MCF 10A (cell line): ENCODE data around the gene SYNE1. TPM values are rescaled to one million over a fixed set of nuclear protein-coding genes. Genes with fewer than 3 reads are reported as not detected.

Experiments used
- BruUV-seq: library from RNA; stranded (reverse); fragments of 400-500 nt; replicated peaks from 2 replicates; lab custom pipeline; 2021; lab: Mats Ljungman, UMichigan
- CTCF ChIA-PET: fragments of 300-600 bp; sonication (Branson Sonifier 250); formaldehyde crosslinking; extraction: SDS; loops from one replicate; lab custom pipeline; 2021; ENCODE audit warnings: antibody characterized with exemption, inconsistent platforms; lab: Yijun Ruan, JAX
- POLR2A ChIA-PET: fragments of 300-600, 350-650 bp; sonication (Branson Sonifier 250); formaldehyde crosslinking; extraction: SDS; loops from one replicate; lab custom pipeline; 2020; ENCODE audit warnings: antibody characterized with exemption, inconsistent platforms; lab: Yijun Ruan, JAX
- DNase-seq: peaks from one replicate; pipeline ENCODE4 v3.0.0-alpha.2; 2018; ENCODE audit not compliant: unreplicated experiment
- H3K27ac Mint-ChIP-seq: one replicate; pipeline ENCODE4 v1.8.0; 2022; ENCODE audit warnings: mild to moderate bottlenecking, low read depth, mixed read lengths; ENCODE audit not compliant: unreplicated experiment
- H3K27me3 Mint-ChIP-seq: one replicate; pipeline ENCODE4 v1.8.0; 2022; ENCODE audit warnings: mixed read lengths; ENCODE audit not compliant: insufficient read depth, unreplicated experiment
- H3K36me3 Mint-ChIP-seq: one replicate; pipeline ENCODE4 v1.8.0; 2022; ENCODE audit warnings: mild to moderate bottlenecking, moderate library complexity, mixed read lengths; ENCODE audit not compliant: insufficient read depth, unreplicated experiment
- H3K4me1 Mint-ChIP-seq: one replicate; pipeline ENCODE4 v1.8.0; 2022; ENCODE audit warnings: mixed read lengths; ENCODE audit not compliant: insufficient read depth, unreplicated experiment
- H3K4me3 Mint-ChIP-seq: one replicate; pipeline ENCODE4 v1.8.0; 2022; ENCODE audit warnings: mild to moderate bottlenecking, moderate library complexity, mixed read lengths; ENCODE audit not compliant: unreplicated experiment
- H3K9me3 Mint-ChIP-seq: one replicate; pipeline ENCODE4 v1.8.0; 2022; ENCODE audit warnings: mixed read lengths; ENCODE audit not compliant: unreplicated experiment
- CTCF ChIP-seq: fragments of 200-600 bp; IDR thresholded peaks from one replicate; pipeline ENCODE4 v1.8.0; 2022; ENCODE audit warnings: antibody characterized with exemption, mild to moderate bottlenecking; ENCODE audit not compliant: unreplicated experiment
- intact Hi-C: fragments of 100-400 bp; cut with micrococcal nuclease; formaldehyde crosslinking; loops from 2 replicates; pipeline ENCODE4 v1.14.1; 2022
- total RNA-seq: library from RNA; stranded (reverse); gene quantifications from 2 replicates; pipeline ENCODE4 v1.2.3, GENCODE V29; 2022

Gene SYNE1
- total RNA-seq, 1 experiment from 2014 or later = 25.4 TPM

GRCh38 chr6:152575161-152575560, 62.0 kb downstream of the SYNE1 start:
- DNase-seq = peak; percentile 8
- H3K4me1 Mint-ChIP-seq = peaks cover 50% of the 10 kb centered on the region
- intact Hi-C loops = no loop called here
- POLR2A ChIA-PET = interaction anchor here (0.6 to 3.2 kb wide), 21 partner anchors 10 to 1124 kb away, joined by 3 to 19 read pairs (median 4); partner anchors contain the start of gene FBXO5
- peak overlapping the region; percentile 36 for H3K4me3 Mint-ChIP-seq
- H3K27me3 Mint-ChIP-seq = no peaks in the 10 kb centered on the region
- H3K36me3 Mint-ChIP-seq = no peaks in the 10 kb centered on the region
- H3K9me3 Mint-ChIP-seq = peaks cover 7% of the 10 kb centered on the region
- no peak for TF ChIP-seq CTCF
- CTCF ChIA-PET = interaction anchor here (0.7 to 2.7 kb wide), 10 partner anchors 8 to 125 kb away, joined by 3 to 20 read pairs (median 4); no protein-coding TSS in a partner anchor
- H3K27ac Mint-ChIP-seq = peak overlapping the region; percentile 94
- BruUV-seq = no TSS peak

DNA sequence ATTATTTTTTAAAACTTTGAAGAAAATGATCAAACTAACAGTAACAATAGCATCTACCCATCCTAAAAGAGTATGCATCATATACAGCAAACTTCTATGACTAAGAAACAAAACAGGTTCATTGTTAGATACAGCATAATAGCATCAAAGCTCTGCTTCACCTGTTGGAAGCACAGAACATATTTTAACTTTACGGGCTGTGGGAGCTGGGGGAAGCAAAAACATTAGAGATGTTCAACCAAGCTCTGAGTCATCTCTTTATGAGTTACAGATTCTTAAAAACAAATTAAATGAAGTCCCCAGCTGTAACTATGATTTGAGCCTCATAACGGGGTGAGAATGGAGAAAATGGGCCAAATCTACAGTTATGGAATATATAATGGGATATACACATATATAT, 63.4 kb downstream of the SYNE1 start:
- Mint-ChIP-seq H3K36me3 (no peaks in the 10 kb centered on the region), H3K4me1 (peaks cover 50% of the 10 kb centered on the region), H3K4me3 (no peak overlapping the region), H3K9me3 (no peaks in the 10 kb centered on the region), H3K27ac (peak overlapping the region; percentile 94), H3K27me3 (no peaks in the 10 kb centered on the region)
- CTCF ChIA-PET = interaction anchor here (1.0 to 2.7 kb wide), 3 partner anchors 20 to 69 kb away, joined by 3 to 20 read pairs (median 18); no protein-coding TSS in a partner anchor
- peak; percentile 9 for DNase-seq
- no peak for TF ChIP-seq CTCF
- no TSS peak for BruUV-seq
- intact Hi-C loops = no loop called here
- POLR2A ChIA-PET = interaction anchor here (1.3 to 3.2 kb wide), 2 partner anchors 8 to 16 kb away, joined by 4 to 19 read pairs; no protein-coding TSS in a partner anchor

DNA sequence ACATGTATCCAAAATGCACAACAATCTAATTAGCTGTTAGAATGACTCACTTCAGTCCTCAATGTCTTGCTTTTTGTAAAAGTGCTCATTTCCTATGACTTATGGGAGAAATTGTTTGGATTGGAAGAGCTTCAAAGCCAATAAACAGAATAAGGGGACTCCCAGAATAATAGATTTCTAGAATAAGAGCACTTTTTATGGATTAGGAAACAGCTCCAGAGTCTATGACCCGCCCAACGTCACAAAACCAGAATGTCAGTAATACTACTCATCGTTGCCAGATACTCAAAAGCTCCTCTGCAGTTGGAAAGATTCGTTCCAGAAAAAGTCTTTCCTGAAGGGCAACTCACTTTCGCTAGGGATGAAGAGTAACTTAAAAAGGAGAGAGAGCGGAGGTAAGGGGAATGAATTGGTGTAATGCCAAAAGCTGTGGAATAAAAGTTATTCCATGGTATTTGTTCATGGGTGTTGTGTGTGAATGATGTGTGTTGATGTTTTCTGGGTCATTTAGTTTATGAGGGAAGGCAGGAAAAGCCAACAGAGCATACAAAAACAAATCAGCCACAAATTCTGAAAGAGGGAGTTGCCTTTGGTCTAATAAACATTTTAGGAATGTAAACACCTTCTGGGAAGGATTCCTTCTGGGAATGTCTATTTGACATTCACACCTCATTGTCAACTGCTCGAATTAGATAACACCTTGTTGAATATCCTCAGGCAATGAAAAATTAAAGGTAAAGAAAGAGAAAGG, 64.6 kb downstream of the SYNE1 start:
- peaks cover 50% of the 10 kb centered on the region for H3K4me1 Mint-ChIP-seq
- peak; percentile 58 for DNase-seq
- H3K27ac Mint-ChIP-seq = peak overlapping the region; percentile 83
- no peak for TF ChIP-seq CTCF
- POLR2A ChIA-PET = interaction anchor here (0.7 to 1.2 kb wide), 4 partner anchors 32 to 208 kb away, joined by 3 read pairs; no protein-coding TSS in a partner anchor
- H3K36me3 Mint-ChIP-seq = no peaks in the 10 kb centered on the region
- BruUV-seq = no TSS peak
- H3K4me3 Mint-ChIP-seq = peak overlapping the region; percentile 30
- CTCF ChIA-PET = interaction anchor here (0.7 to 0.8 kb wide), 3 partner anchors 76 to 384 kb away, joined by 3 read pairs; no protein-coding TSS in a partner anchor
- no peaks in the 10 kb centered on the region for H3K9me3 Mint-ChIP-seq
- intact Hi-C loops = no loop called here
- no peaks in the 10 kb centered on the region for H3K27me3 Mint-ChIP-seq

- H3K4me1 Mint-ChIP-seq = peaks cover 50% of the 10 kb centered on the region
- no peak for DNase-seq
- BruUV-seq = no TSS peak
- H3K36me3 Mint-ChIP-seq = no peaks in the 10 kb centered on the region
- ChIA-PET POLR2A (interaction anchor here (0.7 to 1.4 kb wide), 6 partner anchors 15 to 209 kb away, joined by 3 read pairs; no protein-coding TSS in a partner anchor), CTCF (interaction anchor here (0.7 to 1.8 kb wide), 3 partner anchors 71 to 384 kb away, joined by 3 to 5 read pairs (median 3); no protein-coding TSS in a partner anchor)
- peak overlapping the region; percentile 30 for H3K4me3 Mint-ChIP-seq
- intact Hi-C loops = no loop called here
- H3K27me3 Mint-ChIP-seq = no peaks in the 10 kb centered on the region
- peak overlapping the region; percentile 83 for H3K27ac Mint-ChIP-seq
- H3K9me3 Mint-ChIP-seq = no peaks in the 10 kb centered on the region
- TF ChIP-seq CTCF = no peak
These were observed 65.2 kb downstream of the SYNE1 start for GRCh38 chr6:152571943-152572337.
